Measurements from ENCODE around the gene SCD5. TPM values are rescaled to one million over a fixed set of nuclear protein-coding genes. Genes with fewer than 3 reads are reported as not detected.

SCD5 gene
- total and polyA plus RNA-seq, 2 of the 4 experiments (the other 2 are of a cell fraction): 12.4 to 13.5 TPM

- no peaks in the 10 kb centered on the region for H3K9me3 ChIP-seq (ENCODE audit: control insufficient read depth, insufficient read depth, low read length)
- H3K4me3 ChIP-seq (ENCODE audit: insufficient read depth, low read depth, low read length): no peak overlapping the region
- H4K8ac ChIP-seq (ENCODE audit: low read depth in 2 of 2, low read length in 2 of 2): no peak overlapping the region
- no peak overlapping the region for H2BK120ac ChIP-seq (ENCODE audit: low read depth, low read length)
- H2AFZ ChIP-seq (replicated peaks; ENCODE audit: low read length, poor library complexity): no peak overlapping the region
- dilution Hi-C loops (cut with HindIII; ENCODE audit: low sequenced_read_pairs, unreplicated experiment): no loop called here
- H2AK5ac ChIP-seq (ENCODE audit: low read depth, low read length): no peak overlapping the region
- H2BK5ac ChIP-seq (ENCODE audit: low read depth, low read length, poor library complexity, severe bottlenecking): no peak overlapping the region
- no peak overlapping the region for H2BK15ac ChIP-seq (ENCODE audit: low read depth, low read length)
- H3K56ac ChIP-seq (ENCODE audit: extremely low read depth, insufficient read depth, low read length): no peak overlapping the region
- no peak overlapping the region for H4K91ac ChIP-seq (ENCODE audit: insufficient read depth, low read depth, low read length)
- H3K9me1 ChIP-seq (ENCODE audit: insufficient read depth, low read length): no peaks in the 10 kb centered on the region
- no peak overlapping the region for H3K27ac ChIP-seq (ENCODE audit: insufficient read depth, low read length)
- intact Hi-C loops (cut with micrococcal nuclease): no loop called here
- H3K4me2 ChIP-seq (ENCODE audit: low read depth, low read length): no peak overlapping the region
- ATAC-seq (ENCODE audit: low read depth) (no peak), DNase-seq (no peak)
- H3K27me3 ChIP-seq (ENCODE audit: control insufficient read depth, insufficient read depth, low read length): peaks cover 34% of the 10 kb centered on the region
- WGBS, 2 experiments (ENCODE audit: extremely low coverage in 2 of 2, insufficient read length in 1 of 2): 64% methylated on average over 2 of the region's 4 CpGs; no CpG with 5 or more reads in 1 of the 2 experiments
- H3K4ac ChIP-seq (ENCODE audit: low read depth, low read length): no peak overlapping the region
- no peak overlapping the region for H3K14ac ChIP-seq (replicated peaks; ENCODE audit: low read depth, low read length)
- no peak overlapping the region for H4K5ac ChIP-seq (ENCODE audit: low read depth, low read length)
- H3K9ac ChIP-seq (ENCODE audit: low read depth, low read length): no peak overlapping the region
- no peak overlapping the region for H2AK9ac ChIP-seq (replicated peaks; ENCODE audit: low read depth, low read length, poor library complexity)
- no peak for TF ChIP-seq CTCF (conservative IDR thresholded peaks at IDR 0.05; ENCODE audit: low read depth, low read length)
- no peak for TF ChIP-seq MAFK (IDR thresholded peaks at IDR 0.05; ENCODE audit: low read depth, low read length)
- TF ChIP-seq CEBPB (IDR thresholded peaks at IDR 0.05; ENCODE audit: low read depth, low read length): no peak
- TF ChIP-seq ELK1 (IDR thresholded peaks at IDR 0.05; ENCODE audit: borderline replicate concordance, low read depth, low read length): no peak
- no peak for TF ChIP-seq NFE2L2 (IDR thresholded peaks at IDR 0.05; ENCODE audit: low read depth, low read length)
- TF ChIP-seq RAD21 (IDR thresholded peaks at IDR 0.05; ENCODE audit: low read length): no peak
- no peak for TF ChIP-seq RCOR1 (IDR thresholded peaks at IDR 0.05; ENCODE audit: insufficient replicate concordance, low read length)
- TF ChIP-seq POLR2A (IDR thresholded peaks at IDR 0.05; ENCODE audit: low read depth, low read length): no peak
- no peak for TF ChIP-seq RFX5 (IDR thresholded peaks at IDR 0.05; ENCODE audit: low read depth, low read length)
- no peak for TF ChIP-seq MAZ (IDR thresholded peaks at IDR 0.05; ENCODE audit: borderline replicate concordance, low read depth, low read length)
- TF ChIP-seq SMC3 (IDR thresholded peaks at IDR 0.05; ENCODE audit: low read depth, low read length): no peak
- no TSS peak for BruUV-seq (replicated peaks)
- CTCF ChIA-PET: interaction anchor here (1.0 kb wide), 1 partner anchor 17 kb away, joined by 3 read pairs; no protein-coding TSS in a partner anchor
- H3K4me1 ChIP-seq (ENCODE audit: control insufficient read depth, insufficient read depth, low read length): no peaks in the 10 kb centered on the region
- no peak overlapping the region for H2BK20ac ChIP-seq (ENCODE audit: low read depth, low read length)
- POLR2A ChIA-PET (ENCODE audit: unreplicated experiment): no interaction called here
- H3K23ac ChIP-seq (ENCODE audit: low read depth, low read length): no peak overlapping the region
- no peaks in the 10 kb centered on the region for H3K79me1 ChIP-seq (ENCODE audit: low read depth in 1 of 2, low read length in 2 of 2)
- no peaks in the 10 kb centered on the region for H4K20me1 ChIP-seq (ENCODE audit: insufficient read depth, low read length)
- in situ Hi-C loops (cut with MboI; ENCODE audit: low sequenced_read_pairs): no loop called here
- H3K36me3 ChIP-seq (ENCODE audit: control insufficient read depth, insufficient read depth, low read length): no peaks in the 10 kb centered on the region
- no peak overlapping the region for H3K18ac ChIP-seq (ENCODE audit: low read depth, low read length)
Observed at GRCh38 chr4:82594456-82594855, 204.1 kb downstream of the SCD5 start.

Data from IMR-90 (cell line).